ENCODE data around the gene CACNG1.

CACNG1 gene

DNA sequence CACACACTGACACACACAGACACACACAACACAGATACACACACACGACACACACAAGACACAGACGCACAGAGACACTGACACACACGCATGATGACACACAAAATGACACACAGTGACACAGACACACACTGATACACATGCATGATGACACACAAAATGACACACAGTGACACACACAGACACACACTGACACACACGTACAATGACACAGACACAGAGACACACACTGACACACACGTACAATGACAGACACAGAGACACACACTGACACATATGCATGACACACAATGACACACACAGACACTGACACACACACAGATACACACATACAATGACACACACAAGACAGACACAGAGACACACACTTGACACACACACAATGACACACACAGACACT is 10.3 kb downstream of the CACNG1 start:
- H3F3A ChIP-seq (ENCODE audit: insufficient read depth, low read length): no peaks in the 10 kb centered on the region
- no peak for DNase-seq
- H3K4me3 ChIP-seq (ENCODE audit: low read length): no peak overlapping the region
- no peak overlapping the region for H3K27ac ChIP-seq (ENCODE audit: low read length)
- H3K79me2 ChIP-seq (ENCODE audit: low read length): no peaks in the 10 kb centered on the region
- no peaks in the 10 kb centered on the region for H3K9me2 ChIP-seq (replicated peaks; ENCODE audit: insufficient read depth, low read length)
- H3K9me3 ChIP-seq (replicated peaks; ENCODE audit: insufficient read depth, low read length): no peaks in the 10 kb centered on the region
- H4K20me1 ChIP-seq (ENCODE audit: insufficient read depth, low read length): no peaks in the 10 kb centered on the region
- H3K4me2 ChIP-seq (ENCODE audit: low read depth, low read length): no peak overlapping the region
- H3K36me3 ChIP-seq (replicated peaks; ENCODE audit: insufficient read depth, low read length): no peaks in the 10 kb centered on the region
- no peak overlapping the region for H3K9ac ChIP-seq (ENCODE audit: low read length)
- TF ChIP-seq EZH2 (optimal IDR thresholded peaks at IDR 0.05; ENCODE audit: low read depth, low read length): no peak
- TF ChIP-seq, protein P1, sequence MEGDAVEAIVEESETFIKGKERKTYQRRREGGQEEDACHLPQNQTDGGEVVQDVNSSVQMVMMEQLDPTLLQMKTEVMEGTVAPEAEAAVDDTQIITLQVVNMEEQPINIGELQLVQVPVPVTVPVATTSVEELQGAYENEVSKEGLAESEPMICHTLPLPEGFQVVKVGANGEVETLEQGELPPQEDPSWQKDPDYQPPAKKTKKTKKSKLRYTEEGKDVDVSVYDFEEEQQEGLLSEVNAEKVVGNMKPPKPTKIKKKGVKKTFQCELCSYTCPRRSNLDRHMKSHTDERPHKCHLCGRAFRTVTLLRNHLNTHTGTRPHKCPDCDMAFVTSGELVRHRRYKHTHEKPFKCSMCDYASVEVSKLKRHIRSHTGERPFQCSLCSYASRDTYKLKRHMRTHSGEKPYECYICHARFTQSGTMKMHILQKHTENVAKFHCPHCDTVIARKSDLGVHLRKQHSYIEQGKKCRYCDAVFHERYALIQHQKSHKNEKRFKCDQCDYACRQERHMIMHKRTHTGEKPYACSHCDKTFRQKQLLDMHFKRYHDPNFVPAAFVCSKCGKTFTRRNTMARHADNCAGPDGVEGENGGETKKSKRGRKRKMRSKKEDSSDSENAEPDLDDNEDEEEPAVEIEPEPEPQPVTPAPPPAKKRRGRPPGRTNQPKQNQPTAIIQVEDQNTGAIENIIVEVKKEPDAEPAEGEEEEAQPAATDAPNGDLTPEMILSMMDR (IDR thresholded peaks at IDR 0.05; ENCODE audit: low read length): no peak
- TF ChIP-seq EZH2phosphoT487 (IDR thresholded peaks at IDR 0.05; ENCODE audit: low read length): no peak
- H2AFZ ChIP-seq (ENCODE audit: low read length): no peak overlapping the region
- no peaks in the 10 kb centered on the region for H3K4me1 ChIP-seq (ENCODE audit: low read length)
- no peaks in the 10 kb centered on the region for H3K27me3 ChIP-seq (replicated peaks; ENCODE audit: insufficient read depth, low read length)

DNA sequence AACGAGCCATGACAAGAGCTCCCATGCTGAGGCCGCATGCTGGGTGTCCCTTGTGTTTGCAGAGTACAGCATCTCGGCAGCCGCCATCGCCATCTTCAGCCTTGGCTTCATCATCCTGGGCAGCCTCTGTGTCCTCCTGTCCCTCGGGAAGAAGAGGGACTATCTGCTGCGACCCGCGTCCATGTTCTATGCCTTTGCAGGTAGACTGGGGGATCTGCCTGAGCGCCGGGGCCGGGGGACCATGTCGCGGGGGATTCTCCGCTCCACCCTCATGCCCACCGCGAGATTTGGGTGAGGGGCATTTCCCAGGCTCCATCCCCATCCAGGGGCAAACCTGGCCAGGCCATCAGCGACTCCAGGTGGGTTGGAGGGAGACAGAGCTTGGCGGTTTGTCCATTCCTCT is 10.7 kb downstream of the CACNG1 start:
- no peak overlapping the region for H3K4me2 ChIP-seq (ENCODE audit: low read depth, low read length)
- TF ChIP-seq, protein P1 (IDR thresholded peaks at IDR 0.05; ENCODE audit: low read length): no peak
- no peak for TF ChIP-seq EZH2 (optimal IDR thresholded peaks at IDR 0.05; ENCODE audit: low read depth, low read length)
- TF ChIP-seq EZH2phosphoT487 (IDR thresholded peaks at IDR 0.05; ENCODE audit: low read length): no peak
- H3K9me3 ChIP-seq (replicated peaks; ENCODE audit: insufficient read depth, low read length): no peaks in the 10 kb centered on the region
- no peaks in the 10 kb centered on the region for H3K79me2 ChIP-seq (ENCODE audit: low read length)
- H3K4me3 ChIP-seq (ENCODE audit: low read length): no peak overlapping the region
- H3K4me1 ChIP-seq (ENCODE audit: low read length): no peaks in the 10 kb centered on the region
- no peak overlapping the region for H3K9ac ChIP-seq (ENCODE audit: low read length)
- DNase-seq: no peak
- H3K27me3 ChIP-seq (replicated peaks; ENCODE audit: insufficient read depth, low read length): no peaks in the 10 kb centered on the region
- H3K27ac ChIP-seq (ENCODE audit: low read length): no peak overlapping the region
- no peaks in the 10 kb centered on the region for H3K36me3 ChIP-seq (replicated peaks; ENCODE audit: insufficient read depth, low read length)
- H4K20me1 ChIP-seq (ENCODE audit: insufficient read depth, low read length): no peaks in the 10 kb centered on the region
- no peak overlapping the region for H2AFZ ChIP-seq (ENCODE audit: low read length)
- no peaks in the 10 kb centered on the region for H3F3A ChIP-seq (ENCODE audit: insufficient read depth, low read length)
- no peaks in the 10 kb centered on the region for H3K9me2 ChIP-seq (replicated peaks; ENCODE audit: insufficient read depth, low read length)

DNA sequence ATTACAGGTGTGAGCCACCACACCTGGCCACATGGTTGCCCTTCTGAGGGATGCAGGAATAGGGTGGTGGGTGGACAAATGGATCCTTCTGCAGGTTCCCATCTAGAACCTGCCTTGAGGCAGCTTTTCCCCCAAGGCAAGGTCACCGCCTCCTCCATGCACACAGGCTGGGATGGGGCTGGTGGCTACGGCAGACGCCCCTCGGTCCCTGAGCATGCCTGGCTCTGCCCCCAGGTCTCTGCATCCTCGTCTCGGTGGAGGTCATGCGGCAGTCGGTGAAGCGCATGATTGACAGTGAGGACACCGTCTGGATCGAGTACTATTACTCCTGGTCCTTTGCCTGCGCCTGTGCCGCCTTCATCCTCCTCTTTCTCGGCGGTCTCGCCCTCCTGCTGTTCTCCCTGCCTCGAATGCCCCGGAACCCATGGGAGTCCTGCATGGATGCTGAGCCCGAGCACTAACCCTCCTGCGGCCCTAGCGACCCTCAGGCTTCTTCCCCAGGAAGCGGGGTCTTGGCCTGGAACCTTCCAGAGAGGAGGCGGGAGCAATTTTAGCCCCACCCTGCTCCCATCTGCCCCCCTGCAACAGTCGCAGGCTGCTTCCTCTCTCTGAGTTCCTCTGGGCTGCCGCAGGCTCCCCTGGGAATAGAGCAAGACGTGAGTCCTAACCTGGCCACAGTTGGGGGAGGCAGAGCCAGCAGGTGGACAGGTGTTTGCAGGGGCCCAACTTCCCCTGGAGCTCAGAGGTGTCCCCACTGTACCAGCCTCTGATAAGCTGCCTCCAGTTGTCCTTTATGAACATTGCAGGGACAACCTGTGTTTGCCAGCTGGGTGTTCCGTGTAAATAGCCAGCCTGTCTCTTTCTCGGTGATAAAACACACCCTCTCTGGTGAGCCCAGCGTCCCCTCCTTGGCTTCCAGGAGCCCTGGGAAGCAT is 11.7 kb downstream of the CACNG1 start:
- H3K9ac ChIP-seq (ENCODE audit: low read length): no peak overlapping the region
- H3K27me3 ChIP-seq (replicated peaks; ENCODE audit: insufficient read depth, low read length): no peaks in the 10 kb centered on the region
- no peaks in the 10 kb centered on the region for H3K9me3 ChIP-seq (replicated peaks; ENCODE audit: insufficient read depth, low read length)
- no peaks in the 10 kb centered on the region for H3K9me2 ChIP-seq (replicated peaks; ENCODE audit: insufficient read depth, low read length)
- no peaks in the 10 kb centered on the region for H4K20me1 ChIP-seq (ENCODE audit: insufficient read depth, low read length)
- no peak overlapping the region for H3K27ac ChIP-seq (ENCODE audit: low read length)
- H3F3A ChIP-seq (ENCODE audit: insufficient read depth, low read length): no peaks in the 10 kb centered on the region
- no peak overlapping the region for H2AFZ ChIP-seq (ENCODE audit: low read length)
- no peaks in the 10 kb centered on the region for H3K79me2 ChIP-seq (ENCODE audit: low read length)
- H3K4me1 ChIP-seq (ENCODE audit: low read length): no peaks in the 10 kb centered on the region
- H3K4me3 ChIP-seq (ENCODE audit: low read length): no peak overlapping the region
- DNase-seq: no peak
- no peak for TF ChIP-seq EZH2phosphoT487 (IDR thresholded peaks at IDR 0.05; ENCODE audit: low read length)
- TF ChIP-seq, protein P1 (IDR thresholded peaks at IDR 0.05; ENCODE audit: low read length): no peak
- no peak for TF ChIP-seq EZH2 (optimal IDR thresholded peaks at IDR 0.05; ENCODE audit: low read depth, low read length)
- H3K36me3 ChIP-seq (replicated peaks; ENCODE audit: insufficient read depth, low read length): no peaks in the 10 kb centered on the region
- H3K4me2 ChIP-seq (ENCODE audit: low read depth, low read length): no peak overlapping the region

Data from MM.1S (cell line).